WTC11 (cell line): ENCODE results near the gene PLXNA2. TPM values are rescaled to one million over a fixed set of nuclear protein-coding genes. Genes with fewer than 3 reads are reported as not detected.

Source experiments
- ATAC-seq: fragments of 200-7000 bp; cut with Tn5 transposase; 2 replicates; pipeline ENCODE4 v1.10.0; 2021; ENCODE audit warnings: mild to moderate bottlenecking, moderate library complexity
- CTCF ChIA-PET: fragments of 300-600 bp; sonication (Branson Sonifier 250); formaldehyde crosslinking; loops from one replicate; lab custom pipeline; 2021; ENCODE audit warnings: antibody characterized with exemption; lab: Charles Lee
- POLR2A ChIA-PET: fragments of 350-600 bp; sonication (Branson Sonifier 250); formaldehyde crosslinking; loops from one replicate; lab custom pipeline; 2021; ENCODE audit warnings: antibody characterized with exemption; lab: Charles Lee
- DNase-seq: peaks from one replicate; pipeline ENCODE4 v3.0.0; 2021; ENCODE audit warnings: low spot score
- H3K27ac Mint-ChIP-seq: 2 replicates; pipeline ENCODE4 v1.8.0; 2021; ENCODE audit warnings: mixed read lengths
- H3K27me3 Mint-ChIP-seq: 2 replicates; pipeline ENCODE4 v1.8.0; 2021; ENCODE audit warnings: low read depth, mild to moderate bottlenecking, moderate library complexity, mixed read lengths
- H3K36me3 Mint-ChIP-seq: 2 replicates; pipeline ENCODE4 v1.8.0; 2021; ENCODE audit warnings: mixed read lengths
- H3K4me1 Mint-ChIP-seq: 2 replicates; pipeline ENCODE4 v1.8.0; 2022; ENCODE audit warnings: mixed read lengths
- H3K4me3 Mint-ChIP-seq: 2 replicates; pipeline ENCODE4 v1.8.0; 2021; ENCODE audit warnings: mild to moderate bottlenecking, moderate library complexity, mixed read lengths
- H3K9me3 Mint-ChIP-seq: 2 replicates; pipeline ENCODE4 v1.8.0; 2021; ENCODE audit warnings: mixed read lengths
- AFF4 ChIP-seq: sonication (generic); formaldehyde crosslinking; IDR thresholded peaks from 2 replicates; pipeline ENCODE4 v1.8.1; 2023; ENCODE audit warnings: mild to moderate bottlenecking, missing genetic modification reagents, borderline replicate concordance
- CBFB ChIP-seq: sonication (generic); formaldehyde crosslinking; IDR thresholded peaks from 2 replicates; pipeline ENCODE4 v1.8.1; 2022; ENCODE audit warnings: mild to moderate bottlenecking, low read depth, missing genetic modification reagents
- ERG ChIP-seq: fragments of 250-450 bp; sonication (Bioruptor Pico); IDR thresholded peaks from 2 replicates; pipeline ENCODE4 v1.8.0; 2021; ENCODE audit warnings: mild to moderate bottlenecking
- GABPB1 ChIP-seq: sonication (generic); formaldehyde crosslinking; IDR thresholded peaks from 2 replicates; pipeline ENCODE4 v1.8.1; 2023; ENCODE audit warnings: mild to moderate bottlenecking, missing genetic modification reagents
- IRF2 ChIP-seq: sonication (generic); formaldehyde crosslinking; IDR thresholded peaks from 2 replicates; pipeline ENCODE4 v1.8.0; 2022; ENCODE audit warnings: low read depth, missing genetic modification reagents, borderline replicate concordance
- MLX ChIP-seq: sonication (generic); formaldehyde crosslinking; IDR thresholded peaks from 2 replicates; pipeline ENCODE4 v1.8.1; 2023; ENCODE audit warnings: mild to moderate bottlenecking, missing genetic modification reagents, moderate library complexity
- NFE2L1 ChIP-seq: sonication (generic); formaldehyde crosslinking; IDR thresholded peaks from 2 replicates; pipeline ENCODE4 v1.8.1; 2023; ENCODE audit warnings: missing genetic modification reagents
- NFYB ChIP-seq: sonication (generic); formaldehyde crosslinking; conservative IDR thresholded peaks from 2 replicates; pipeline ENCODE4 v1.8.0; 2022; ENCODE audit warnings: low read depth, missing genetic modification reagents
- NR1H2 ChIP-seq: sonication (generic); formaldehyde crosslinking; IDR thresholded peaks from 2 replicates; pipeline ENCODE4 v1.9.0; 2021; ENCODE audit warnings: mild to moderate bottlenecking, moderate library complexity, missing genetic modification reagents
- RELA ChIP-seq: sonication (generic); formaldehyde crosslinking; IDR thresholded peaks from 2 replicates; pipeline ENCODE4 v1.8.1; 2022; ENCODE audit warnings: missing genetic modification reagents, mild to moderate bottlenecking, borderline replicate concordance
- total RNA-seq: library from RNA; stranded (reverse); gene quantifications from 3 replicates; pipeline ENCODE4 v1.2.3, GENCODE V29; 2021
- TF ChIP-seq, protein P1 (sequence below): sonication (generic); formaldehyde crosslinking; IDR thresholded peaks from 2 replicates; pipeline ENCODE4 v1.8.0; 2022; ENCODE audit warnings: mild to moderate bottlenecking, missing genetic modification reagents
- TF ChIP-seq, protein P2 (sequence below): sonication (generic); formaldehyde crosslinking; IDR thresholded peaks from 2 replicates; pipeline ENCODE4 v1.8.0; 2023; ENCODE audit warnings: mild to moderate bottlenecking, missing genetic modification reagents
- TF ChIP-seq, protein P3 (sequence below): fragments of 250-450 bp; sonication (Bioruptor Pico); IDR thresholded peaks from 2 replicates; pipeline ENCODE4 v1.9.0; 2021; ENCODE audit warnings: mild to moderate bottlenecking, borderline replicate concordance
- TF ChIP-seq, protein P4 (sequence below): sonication (generic); formaldehyde crosslinking; IDR thresholded peaks from 2 replicates; pipeline ENCODE4 v1.8.0; 2022; ENCODE audit warnings: mild to moderate bottlenecking, missing genetic modification reagents

The PLXNA2 gene
- total RNA-seq, 1 experiment from 2014 or later, result 4.2 TPM

GRCh38 chr1:208038303-208038702 lies 205.9 kb downstream of the PLXNA2 start:
- H3K27ac Mint-ChIP-seq, result no peak overlapping the region
- CTCF ChIA-PET, result no interaction called here
- DNase-seq (no peak), ATAC-seq (no peak)
- peaks cover 6% of the 10 kb centered on the region; the same call in 1 of the 2 replicates for H3K4me1 Mint-ChIP-seq
- H3K4me3 Mint-ChIP-seq, result no peak overlapping the region
- H3K9me3 Mint-ChIP-seq, result no peaks in the 10 kb centered on the region
- no peaks in the 10 kb centered on the region for H3K27me3 Mint-ChIP-seq
- POLR2A ChIA-PET, result no interaction called here
- H3K36me3 Mint-ChIP-seq, result no peaks in the 10 kb centered on the region
- TF ChIP-seq NR1H2, result no peak
- no peak for TF ChIP-seq NFYB (CRISPR knock-in tag)
- TF ChIP-seq, protein P1, sequence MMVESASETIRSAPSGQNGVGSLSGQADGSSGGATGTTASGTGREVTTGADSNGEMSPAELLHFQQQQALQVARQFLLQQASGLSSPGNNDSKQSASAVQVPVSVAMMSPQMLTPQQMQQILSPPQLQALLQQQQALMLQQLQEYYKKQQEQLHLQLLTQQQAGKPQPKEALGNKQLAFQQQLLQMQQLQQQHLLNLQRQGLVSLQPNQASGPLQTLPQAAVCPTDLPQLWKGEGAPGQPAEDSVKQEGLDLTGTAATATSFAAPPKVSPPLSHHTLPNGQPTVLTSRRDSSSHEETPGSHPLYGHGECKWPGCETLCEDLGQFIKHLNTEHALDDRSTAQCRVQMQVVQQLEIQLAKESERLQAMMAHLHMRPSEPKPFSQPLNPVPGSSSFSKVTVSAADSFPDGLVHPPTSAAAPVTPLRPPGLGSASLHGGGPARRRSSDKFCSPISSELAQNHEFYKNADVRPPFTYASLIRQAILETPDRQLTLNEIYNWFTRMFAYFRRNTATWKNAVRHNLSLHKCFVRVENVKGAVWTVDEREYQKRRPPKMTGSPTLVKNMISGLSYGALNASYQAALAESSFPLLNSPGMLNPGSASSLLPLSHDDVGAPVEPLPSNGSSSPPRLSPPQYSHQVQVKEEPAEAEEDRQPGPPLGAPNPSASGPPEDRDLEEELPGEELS (CRISPR knock-in tag), result no peak
- no peak for TF ChIP-seq AFF4 (CRISPR knock-in tag)
- TF ChIP-seq GABPB1 (CRISPR knock-in tag), result no peak
- TF ChIP-seq ERG, result no peak
- no peak for TF ChIP-seq IRF2 (CRISPR knock-in tag)
- TF ChIP-seq MLX (CRISPR knock-in tag), result no peak
- TF ChIP-seq, protein P2, sequence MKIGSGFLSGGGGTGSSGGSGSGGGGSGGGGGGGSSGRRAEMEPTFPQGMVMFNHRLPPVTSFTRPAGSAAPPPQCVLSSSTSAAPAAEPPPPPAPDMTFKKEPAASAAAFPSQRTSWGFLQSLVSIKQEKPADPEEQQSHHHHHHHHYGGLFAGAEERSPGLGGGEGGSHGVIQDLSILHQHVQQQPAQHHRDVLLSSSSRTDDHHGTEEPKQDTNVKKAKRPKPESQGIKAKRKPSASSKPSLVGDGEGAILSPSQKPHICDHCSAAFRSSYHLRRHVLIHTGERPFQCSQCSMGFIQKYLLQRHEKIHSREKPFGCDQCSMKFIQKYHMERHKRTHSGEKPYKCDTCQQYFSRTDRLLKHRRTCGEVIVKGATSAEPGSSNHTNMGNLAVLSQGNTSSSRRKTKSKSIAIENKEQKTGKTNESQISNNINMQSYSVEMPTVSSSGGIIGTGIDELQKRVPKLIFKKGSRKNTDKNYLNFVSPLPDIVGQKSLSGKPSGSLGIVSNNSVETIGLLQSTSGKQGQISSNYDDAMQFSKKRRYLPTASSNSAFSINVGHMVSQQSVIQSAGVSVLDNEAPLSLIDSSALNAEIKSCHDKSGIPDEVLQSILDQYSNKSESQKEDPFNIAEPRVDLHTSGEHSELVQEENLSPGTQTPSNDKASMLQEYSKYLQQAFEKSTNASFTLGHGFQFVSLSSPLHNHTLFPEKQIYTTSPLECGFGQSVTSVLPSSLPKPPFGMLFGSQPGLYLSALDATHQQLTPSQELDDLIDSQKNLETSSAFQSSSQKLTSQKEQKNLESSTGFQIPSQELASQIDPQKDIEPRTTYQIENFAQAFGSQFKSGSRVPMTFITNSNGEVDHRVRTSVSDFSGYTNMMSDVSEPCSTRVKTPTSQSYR (CRISPR knock-in tag), result no peak
- no peak for TF ChIP-seq NFE2L1 (CRISPR knock-in tag)
- TF ChIP-seq RELA (CRISPR knock-in tag), result no peak

DNA sequence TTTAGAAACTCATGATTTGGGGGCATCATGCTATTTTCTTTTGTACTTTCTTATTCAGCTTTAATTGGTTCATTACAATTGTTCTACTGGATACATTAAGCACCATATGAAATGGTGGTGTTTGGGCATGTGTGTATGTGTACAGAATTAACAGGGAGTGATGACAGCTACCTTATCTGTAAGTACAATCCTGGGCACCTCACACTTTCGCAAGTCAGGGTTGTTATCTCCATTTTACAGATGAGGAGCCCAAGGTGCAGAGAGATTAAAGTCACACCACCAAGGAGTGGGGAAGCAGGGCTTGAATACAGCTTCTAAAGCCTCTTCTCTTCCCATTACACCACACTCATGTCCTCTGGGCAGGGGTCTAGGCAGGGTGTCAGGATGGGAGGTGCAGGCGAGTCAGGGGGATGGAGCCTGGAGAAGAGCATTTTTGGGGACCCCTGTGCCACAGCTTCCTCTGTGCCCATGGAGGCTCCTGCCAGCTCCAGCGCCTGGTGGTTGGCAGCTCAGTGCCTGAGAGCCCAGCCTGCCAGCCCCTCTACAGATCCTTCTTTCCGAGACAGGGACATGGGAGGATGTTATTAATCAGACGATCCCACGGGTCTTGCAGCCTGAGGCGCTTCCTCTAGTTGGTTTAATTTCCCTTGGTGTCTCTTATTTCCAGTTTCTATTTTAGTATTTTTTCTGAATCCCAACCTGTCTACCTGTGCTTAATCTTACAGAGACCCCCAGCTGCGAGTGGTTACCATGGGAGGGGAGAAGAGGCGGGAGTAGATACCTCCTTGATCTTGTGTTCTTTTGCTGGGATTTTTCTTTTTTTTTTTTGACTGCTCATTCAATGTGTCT lies 207.0 kb downstream of the PLXNA2 start:
- H3K36me3 Mint-ChIP-seq, result no peaks in the 10 kb centered on the region
- H3K27me3 Mint-ChIP-seq, result no peaks in the 10 kb centered on the region
- CTCF ChIA-PET, result interaction anchor here (1.4 kb wide), 1 partner anchor 44 kb away, joined by 4 read pairs; no protein-coding TSS in a partner anchor

More for the DNA sequence above, 207.0 kb downstream of the PLXNA2 start:
- H3K4me1 Mint-ChIP-seq, result 0 out of 2 replicates have a peak, but pooled peaks cover 4% of the 10 kb centered on the region
- POLR2A ChIA-PET, result no interaction called here
- no peak overlapping the region for H3K27ac Mint-ChIP-seq
- H3K4me3 Mint-ChIP-seq, result no peak overlapping the region
- no peak for ATAC-seq
- no peak for DNase-seq
- TF ChIP-seq, protein P3, sequence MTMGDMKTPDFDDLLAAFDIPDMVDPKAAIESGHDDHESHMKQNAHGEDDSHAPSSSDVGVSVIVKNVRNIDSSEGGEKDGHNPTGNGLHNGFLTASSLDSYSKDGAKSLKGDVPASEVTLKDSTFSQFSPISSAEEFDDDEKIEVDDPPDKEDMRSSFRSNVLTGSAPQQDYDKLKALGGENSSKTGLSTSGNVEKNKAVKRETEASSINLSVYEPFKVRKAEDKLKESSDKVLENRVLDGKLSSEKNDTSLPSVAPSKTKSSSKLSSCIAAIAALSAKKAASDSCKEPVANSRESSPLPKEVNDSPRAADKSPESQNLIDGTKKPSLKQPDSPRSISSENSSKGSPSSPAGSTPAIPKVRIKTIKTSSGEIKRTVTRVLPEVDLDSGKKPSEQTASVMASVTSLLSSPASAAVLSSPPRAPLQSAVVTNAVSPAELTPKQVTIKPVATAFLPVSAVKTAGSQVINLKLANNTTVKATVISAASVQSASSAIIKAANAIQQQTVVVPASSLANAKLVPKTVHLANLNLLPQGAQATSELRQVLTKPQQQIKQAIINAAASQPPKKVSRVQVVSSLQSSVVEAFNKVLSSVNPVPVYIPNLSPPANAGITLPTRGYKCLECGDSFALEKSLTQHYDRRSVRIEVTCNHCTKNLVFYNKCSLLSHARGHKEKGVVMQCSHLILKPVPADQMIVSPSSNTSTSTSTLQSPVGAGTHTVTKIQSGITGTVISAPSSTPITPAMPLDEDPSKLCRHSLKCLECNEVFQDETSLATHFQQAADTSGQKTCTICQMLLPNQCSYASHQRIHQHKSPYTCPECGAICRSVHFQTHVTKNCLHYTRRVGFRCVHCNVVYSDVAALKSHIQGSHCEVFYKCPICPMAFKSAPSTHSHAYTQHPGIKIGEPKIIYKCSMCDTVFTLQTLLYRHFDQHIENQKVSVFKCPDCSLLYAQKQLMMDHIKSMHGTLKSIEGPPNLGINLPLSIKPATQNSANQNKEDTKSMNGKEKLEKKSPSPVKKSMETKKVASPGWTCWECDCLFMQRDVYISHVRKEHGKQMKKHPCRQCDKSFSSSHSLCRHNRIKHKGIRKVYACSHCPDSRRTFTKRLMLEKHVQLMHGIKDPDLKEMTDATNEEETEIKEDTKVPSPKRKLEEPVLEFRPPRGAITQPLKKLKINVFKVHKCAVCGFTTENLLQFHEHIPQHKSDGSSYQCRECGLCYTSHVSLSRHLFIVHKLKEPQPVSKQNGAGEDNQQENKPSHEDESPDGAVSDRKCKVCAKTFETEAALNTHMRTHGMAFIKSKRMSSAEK (CRISPR knock-in tag), result no peak
- TF ChIP-seq, protein P4, sequence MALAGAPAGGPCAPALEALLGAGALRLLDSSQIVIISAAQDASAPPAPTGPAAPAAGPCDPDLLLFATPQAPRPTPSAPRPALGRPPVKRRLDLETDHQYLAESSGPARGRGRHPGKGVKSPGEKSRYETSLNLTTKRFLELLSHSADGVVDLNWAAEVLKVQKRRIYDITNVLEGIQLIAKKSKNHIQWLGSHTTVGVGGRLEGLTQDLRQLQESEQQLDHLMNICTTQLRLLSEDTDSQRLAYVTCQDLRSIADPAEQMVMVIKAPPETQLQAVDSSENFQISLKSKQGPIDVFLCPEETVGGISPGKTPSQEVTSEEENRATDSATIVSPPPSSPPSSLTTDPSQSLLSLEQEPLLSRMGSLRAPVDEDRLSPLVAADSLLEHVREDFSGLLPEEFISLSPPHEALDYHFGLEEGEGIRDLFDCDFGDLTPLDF (CRISPR knock-in tag), result no peak
- no peak for TF ChIP-seq CBFB (CRISPR knock-in tag)
- TF ChIP-seq, all 79 proteins: peak for 0
- no peaks in the 10 kb centered on the region for H3K9me3 Mint-ChIP-seq
